ENCODE measurements around the gene MSI2.
A peak's percentile ranks its signal among the peaks of the same experiment; 100 is the strongest.

The MSI2 gene

DNA sequence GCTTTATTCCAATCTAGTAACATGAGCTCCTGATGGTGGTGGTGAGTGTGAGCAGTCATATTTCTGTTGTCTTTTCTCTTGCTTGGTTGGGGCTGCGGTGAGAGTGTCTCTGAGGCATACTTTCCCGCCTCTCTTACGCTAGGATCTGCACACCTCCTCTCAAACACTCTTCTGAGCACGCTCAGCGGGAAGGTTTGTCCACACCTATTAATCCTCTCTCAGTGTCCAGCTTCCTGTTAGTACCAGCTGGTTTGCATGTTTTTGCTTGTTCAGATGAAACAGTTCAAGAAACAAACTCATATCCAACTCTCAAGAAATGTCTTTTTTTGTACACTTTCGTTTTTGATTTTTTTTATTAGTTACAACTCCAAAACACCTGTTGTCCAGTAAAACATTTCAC lies 399.2 kb downstream of the MSI2 start:
- no peak for DNase-seq

DNA sequence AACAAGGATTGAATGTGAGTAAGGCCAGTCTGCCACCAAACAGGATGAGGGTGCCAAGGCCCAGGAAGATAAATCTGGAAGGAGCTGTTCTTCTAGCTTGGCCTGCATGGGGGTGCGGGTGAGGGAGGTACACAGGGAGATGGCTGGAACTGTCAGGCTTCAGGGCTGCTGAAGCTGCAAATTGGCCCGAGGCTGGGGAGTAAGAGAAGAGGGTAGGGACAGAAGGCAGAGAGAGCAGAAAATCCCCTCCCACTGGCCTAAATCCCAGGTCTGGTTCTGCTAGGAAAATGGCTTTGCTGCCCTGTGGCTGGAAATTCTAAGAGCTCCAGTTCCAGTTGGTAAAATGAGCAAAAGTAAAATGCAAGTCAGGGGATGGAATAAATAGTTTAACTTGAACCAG lies 400.9 kb downstream of the MSI2 start:
- no peak for DNase-seq

- DNase-seq: peak; percentile 88
Observed at GRCh38 chr17:57662041-57662440, 405.7 kb downstream of the MSI2 start.

DNA sequence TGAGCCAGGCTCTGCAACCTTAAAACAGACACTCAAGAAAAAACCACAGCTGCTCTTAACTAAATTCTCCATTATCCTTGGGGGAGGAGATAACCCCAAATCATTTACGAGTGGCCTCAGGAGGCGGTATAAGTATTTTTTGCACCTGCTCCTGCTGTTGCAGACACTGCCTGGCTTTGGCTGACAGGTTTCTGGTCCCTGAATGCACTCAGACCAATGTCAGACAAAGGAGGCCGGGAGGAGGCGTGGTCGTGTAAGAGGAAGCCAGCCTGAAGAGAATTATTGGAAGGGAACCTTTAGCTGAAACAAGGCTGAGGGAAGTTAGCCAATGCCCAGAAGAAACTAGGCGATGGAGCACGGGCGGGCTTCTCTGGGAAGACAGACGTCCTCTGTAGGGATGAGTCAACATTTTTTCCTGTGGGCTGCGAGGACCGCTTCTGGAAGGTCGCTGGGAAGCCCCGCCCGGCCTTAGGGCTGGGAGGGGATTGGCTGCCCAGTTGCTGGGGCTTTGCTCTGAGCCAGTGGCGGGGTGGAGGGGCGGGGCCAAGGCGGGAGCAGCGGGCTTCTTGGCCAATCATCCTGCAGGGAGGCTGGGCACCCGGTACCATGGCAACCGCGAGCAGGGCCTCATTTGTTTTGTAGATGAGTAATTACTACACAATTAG lies 406.5 kb downstream of the MSI2 start:
- DNase-seq: peak; percentile 99

- DNase-seq: peak; percentile 25
Observed at GRCh38 chr17:57663326-57664070, 407.2 kb downstream of the MSI2 start.

GRCh38 chr17:57665128-57665527 lies 408.8 kb downstream of the MSI2 start:
- peak; percentile 97 for DNase-seq

GRCh38 chr17:57665696-57666095 lies 409.4 kb downstream of the MSI2 start:
- DNase-seq: no peak

- no peak for DNase-seq
Observed at GRCh38 chr17:57666201-57666870, 410.0 kb downstream of the MSI2 start.

- no peak for DNase-seq
Observed at GRCh38 chr17:57666946-57667345, 410.6 kb downstream of the MSI2 start.

DNA sequence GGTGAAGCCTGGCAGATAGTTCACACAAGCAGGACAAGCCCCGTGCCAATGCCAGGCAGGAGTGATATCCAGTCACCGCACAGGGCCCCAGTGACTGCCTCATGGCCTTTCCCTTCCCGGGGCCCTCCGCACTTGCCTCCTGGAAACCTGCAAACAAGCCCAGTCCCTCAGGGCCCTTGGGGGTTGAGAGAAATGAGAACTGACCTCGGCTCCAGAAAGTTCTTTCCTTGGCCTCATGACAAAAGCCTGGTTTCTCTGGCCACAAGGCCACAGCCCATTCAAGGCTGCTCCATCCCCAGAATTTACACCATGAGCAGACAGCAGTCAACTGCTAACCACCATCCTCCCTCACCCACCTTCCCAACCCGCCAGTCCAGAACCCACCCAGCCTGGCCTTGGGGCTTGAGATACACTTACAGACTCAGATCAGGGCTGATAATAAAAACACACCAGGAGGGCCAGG lies 411.2 kb downstream of the MSI2 start:
- DNase-seq: no peak

GRCh38 chr17:57668332-57668731 lies 412.0 kb downstream of the MSI2 start:
- no peak for DNase-seq

DNA sequence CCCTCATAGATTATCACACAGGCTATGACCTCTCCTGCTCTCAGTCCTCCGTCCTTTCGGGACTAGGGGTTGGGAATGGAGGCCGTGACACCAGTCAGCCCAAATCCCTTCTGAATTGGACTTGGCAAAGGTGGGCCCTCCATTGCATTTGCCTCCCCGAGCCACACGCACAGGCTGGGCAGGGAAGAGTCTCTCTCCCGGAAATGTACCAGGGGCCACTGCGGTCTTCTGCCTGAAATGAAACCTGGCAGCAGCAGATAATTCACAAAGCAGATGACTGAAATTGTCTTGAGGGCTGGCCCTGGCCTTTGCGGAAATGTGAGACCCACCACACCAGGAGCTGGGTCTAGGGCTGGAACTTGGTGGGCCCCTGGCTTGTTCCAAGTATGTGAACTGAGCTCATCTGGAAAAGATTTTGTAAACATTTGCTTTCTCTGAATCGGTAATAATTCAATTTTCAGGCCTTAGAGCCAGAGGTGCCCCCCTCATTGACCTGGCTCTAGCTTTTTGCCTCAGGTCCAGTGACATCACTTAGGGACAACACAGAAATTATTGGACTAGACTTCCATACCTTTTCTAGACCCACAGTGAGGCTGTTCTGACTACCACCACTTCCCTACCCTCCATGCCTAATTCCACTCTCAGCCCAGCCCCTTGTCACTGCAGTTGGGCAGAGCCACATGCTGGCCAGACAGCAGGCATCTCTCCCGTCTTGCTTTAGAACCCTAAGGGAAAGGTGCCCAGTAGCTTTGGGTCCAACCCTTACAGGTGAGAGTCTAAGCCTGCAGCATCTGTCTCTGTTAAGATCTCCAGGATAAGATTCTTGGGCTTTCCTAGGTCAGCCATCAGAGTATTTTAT lies 413.6 kb downstream of the MSI2 start:
- no peak for DNase-seq

GRCh38 chr17:57670769-57671569 lies 414.6 kb downstream of the MSI2 start:
- DNase-seq: no peak

GRCh38 chr17:57671667-57672632 lies 415.6 kb downstream of the MSI2 start:
- peak; percentile 79 for DNase-seq

DNA sequence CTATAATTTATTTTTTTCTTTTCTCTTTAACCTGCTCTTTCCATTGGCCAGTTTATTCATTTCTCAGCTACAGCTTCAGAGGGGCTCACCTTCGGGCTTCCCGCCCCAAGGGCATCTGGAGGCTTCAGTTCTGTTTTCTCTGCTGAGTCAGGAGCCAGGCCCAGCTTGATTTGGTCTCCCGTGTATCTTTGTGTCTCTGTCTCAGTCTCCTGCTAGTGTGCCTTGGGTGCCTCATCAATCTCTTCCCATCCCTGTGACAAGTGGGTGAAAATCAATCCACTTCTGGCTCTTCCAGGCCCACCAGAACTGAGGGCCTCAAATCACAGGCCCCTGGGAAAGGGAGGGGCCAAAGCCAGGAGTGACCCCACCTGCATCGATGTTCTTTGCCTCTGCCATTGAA lies 416.6 kb downstream of the MSI2 start:
- no peak for DNase-seq

GRCh38 chr17:57674894-57675293 lies 418.6 kb downstream of the MSI2 start:
- DNase-seq: no peak

GRCh38 chr17:57675427-57676387 lies 419.4 kb downstream of the MSI2 start:
- DNase-seq: no peak

DNA sequence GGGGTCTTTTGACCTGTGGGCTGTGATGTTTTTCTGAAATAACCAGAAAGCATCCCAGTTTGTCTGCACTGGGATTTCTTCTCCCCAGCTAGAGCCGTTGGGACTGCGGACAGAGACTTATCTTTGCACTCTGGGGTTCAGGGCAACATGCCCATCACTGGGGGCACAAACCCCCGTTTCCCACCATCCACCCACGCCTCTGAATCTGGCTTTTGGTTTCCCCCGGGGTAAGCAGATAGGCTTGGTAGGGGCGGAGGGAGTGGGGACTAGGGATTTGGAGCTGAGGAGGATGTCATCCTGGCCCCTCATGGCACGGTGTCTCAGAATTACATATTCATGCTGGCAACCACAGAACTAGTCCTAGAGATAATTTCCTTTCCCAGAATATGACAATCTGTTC lies 420.2 kb downstream of the MSI2 start:
- DNase-seq: no peak

DNA sequence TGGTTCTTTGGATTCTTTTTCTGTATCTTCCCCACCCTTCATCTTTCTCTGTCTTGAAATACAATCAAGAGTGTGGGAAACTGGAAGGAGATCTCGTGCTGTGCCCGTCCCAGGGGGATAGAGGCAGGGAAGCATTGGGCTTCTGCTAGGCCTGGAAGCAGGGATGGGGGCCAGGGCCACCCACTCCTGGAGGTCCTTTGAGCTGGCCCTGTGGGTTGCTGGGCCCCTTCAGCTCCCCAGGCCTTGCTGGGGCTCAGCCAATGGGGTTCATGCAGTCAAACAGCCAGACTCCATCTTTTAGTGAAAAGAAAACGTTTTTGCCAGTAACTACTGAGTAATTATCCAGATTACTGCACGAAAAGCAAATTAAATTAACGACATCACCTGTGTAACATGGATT lies 421.0 kb downstream of the MSI2 start:
- peak; percentile 84 for DNase-seq

- no peak for DNase-seq
Observed at GRCh38 chr17:57677858-57678257, 421.5 kb downstream of the MSI2 start.

Data from NCI-H1105 treated with DMSO at 0.1 percent for 48 hours (cell line).